Activated CD8-positive, alpha-beta memory T cell treated with anti-CD3 and anti-CD28 coated beads, Interleukin-2, amount 50 U/mL, for 48 hours (primary cell): ENCODE data around the gene RAD23A.
"Not testable (repeated sequence)": the region's sequence is repeated elsewhere in the genome, so short reads cannot be mapped to it uniquely, and the experiment has no call there.

Experiments
- DNase-seq: peaks from one replicate; pipeline ENCODE4 v3.0.0-alpha.2; 2020

Gene RAD23A

DNA sequence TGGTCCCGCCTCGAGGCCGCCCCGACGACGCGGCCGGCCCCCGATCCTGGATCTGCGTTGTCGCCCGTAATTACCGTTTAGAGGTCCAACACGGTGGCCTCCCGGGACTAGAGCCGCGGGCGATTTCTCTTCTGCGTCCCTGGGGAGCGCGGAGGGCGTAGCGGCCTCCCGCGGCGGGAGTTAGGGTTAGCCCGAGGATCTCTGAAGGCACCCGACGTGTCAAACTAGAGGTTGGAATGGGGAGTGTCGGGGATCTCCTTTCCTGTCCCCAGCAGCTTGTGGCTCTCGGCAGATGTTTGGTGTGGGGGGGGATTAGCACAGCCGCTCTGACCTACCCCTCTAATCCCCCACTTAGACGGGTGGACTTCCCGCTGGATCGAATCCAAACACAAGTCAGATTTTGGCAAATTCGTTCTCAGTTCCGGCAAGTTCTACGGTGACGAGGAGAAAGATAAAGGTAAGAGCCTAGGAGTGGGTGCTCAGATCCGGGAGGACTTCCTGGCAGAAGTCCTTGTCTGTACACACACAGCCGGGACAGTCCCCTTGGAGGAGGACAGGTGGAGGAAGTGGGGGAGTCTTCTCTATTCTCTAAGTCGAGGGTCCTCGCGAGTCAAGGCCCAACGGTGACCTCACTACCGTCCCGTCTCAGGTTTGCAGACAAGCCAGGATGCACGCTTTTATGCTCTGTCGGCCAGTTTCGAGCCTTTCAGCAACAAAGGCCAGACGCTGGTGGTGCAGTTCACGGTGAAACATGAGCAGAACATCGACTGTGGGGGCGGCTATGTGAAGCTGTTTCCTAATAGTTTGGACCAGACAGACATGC lies 6.7 kb upstream of the RAD23A start:
- peak; percentile 73 for DNase-seq

DNA sequence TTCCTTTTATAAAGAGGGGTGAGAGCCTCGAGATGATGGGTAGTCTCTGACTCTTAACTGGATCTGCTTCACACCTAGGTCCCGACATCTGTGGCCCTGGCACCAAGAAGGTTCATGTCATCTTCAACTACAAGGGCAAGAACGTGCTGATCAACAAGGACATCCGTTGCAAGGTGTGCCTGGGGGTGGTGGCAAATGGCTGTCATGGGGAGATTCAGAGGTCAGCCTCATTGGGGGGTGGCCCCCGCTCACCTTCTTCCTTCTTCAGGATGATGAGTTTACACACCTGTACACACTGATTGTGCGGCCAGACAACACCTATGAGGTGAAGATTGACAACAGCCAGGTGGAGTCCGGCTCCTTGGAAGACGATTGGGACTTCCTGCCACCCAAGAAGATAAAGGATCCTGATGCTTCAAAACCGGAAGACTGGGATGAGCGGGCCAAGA lies 5.7 kb upstream of the RAD23A start:
- DNase-seq = no peak

DNA sequence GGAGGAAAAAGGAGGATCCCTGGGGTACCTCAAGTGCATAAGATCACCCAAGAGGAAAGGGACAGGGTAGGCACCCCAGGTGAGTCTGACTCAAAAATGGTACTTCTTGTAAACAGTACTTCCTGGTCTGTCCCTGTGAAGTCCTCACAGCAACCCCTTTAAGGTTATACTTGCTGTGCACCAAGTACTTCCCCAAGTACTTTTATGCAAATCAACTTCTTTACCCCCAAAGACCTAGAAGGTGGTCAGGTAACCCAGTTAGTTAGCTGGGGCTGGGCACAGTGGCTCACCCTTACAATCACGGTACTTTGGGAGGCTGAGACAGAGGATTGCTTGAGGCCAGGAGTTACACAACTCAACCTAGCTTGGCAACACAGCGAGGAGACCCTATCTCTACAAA lies 4.8 kb upstream of the RAD23A start:
- DNase-seq = no peak

DNA sequence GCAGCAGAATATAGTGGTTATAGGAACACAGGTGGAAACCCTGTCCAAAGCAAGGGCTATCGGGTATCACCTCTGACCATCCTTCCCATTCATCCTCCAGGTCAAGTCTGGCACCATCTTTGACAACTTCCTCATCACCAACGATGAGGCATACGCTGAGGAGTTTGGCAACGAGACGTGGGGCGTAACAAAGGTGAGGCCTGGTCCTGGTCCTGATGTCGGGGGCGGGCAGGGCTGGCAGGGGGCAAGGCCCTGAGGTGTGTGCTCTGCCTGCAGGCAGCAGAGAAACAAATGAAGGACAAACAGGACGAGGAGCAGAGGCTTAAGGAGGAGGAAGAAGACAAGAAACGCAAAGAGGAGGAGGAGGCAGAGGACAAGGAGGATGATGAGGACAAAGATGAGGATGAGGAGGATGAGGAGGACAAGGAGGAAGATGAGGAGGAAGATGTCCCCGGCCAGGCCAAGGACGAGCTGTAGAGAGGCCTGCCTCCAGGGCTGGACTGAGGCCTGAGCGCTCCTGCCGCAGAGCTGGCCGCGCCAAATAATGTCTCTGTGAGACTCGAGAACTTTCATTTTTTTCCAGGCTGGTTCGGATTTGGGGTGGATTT lies 2.1 kb upstream of the RAD23A start:
- no peak for DNase-seq

DNA sequence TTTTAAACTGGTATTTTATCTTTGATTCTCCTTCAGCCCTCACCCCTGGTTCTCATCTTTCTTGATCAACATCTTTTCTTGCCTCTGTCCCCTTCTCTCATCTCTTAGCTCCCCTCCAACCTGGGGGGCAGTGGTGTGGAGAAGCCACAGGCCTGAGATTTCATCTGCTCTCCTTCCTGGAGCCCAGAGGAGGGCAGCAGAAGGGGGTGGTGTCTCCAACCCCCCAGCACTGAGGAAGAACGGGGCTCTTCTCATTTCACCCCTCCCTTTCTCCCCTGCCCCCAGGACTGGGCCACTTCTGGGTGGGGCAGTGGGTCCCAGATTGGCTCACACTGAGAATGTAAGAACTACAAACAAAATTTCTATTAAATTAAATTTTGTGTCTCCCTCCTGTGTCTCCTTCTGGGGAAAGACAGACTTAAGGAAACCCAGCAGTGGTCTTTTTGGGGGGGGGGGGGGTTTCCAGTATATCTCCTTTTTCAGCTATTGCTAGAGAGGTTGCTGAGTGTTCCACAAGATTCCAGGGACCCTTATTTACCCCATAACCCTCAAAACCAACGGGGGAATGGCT lies 1.5 kb upstream of the RAD23A start:
- no peak for DNase-seq

DNA sequence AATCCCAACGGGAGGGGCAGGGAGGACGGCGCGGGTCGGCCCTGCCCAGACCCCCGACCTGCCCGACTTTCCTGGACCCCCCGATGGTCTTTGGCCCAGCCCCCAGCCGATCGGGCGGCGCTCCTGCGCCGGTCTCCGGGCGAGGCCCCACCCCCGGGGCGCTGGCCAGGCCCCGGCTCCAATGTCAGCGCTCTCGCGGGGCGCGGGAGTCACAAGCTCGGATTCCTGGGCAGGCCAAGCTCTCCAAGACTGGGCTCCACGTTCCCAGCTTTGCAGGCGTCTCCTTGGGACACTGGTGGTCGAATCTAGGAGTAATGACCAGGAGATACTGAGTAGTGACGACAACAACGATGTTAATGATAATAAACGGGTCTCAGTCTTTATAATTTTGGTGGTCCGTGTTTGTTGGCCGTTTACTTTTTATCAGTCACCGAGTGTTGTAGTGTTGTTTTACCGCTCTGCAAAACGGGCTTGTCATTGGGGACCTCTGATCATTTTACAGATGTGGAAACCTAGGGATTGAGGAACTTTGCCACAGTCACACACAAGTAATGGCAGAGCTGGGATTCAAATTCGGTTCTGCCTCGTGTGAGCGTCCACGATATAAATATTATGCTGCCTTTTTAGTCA lies 545 bp downstream of the RAD23A start:
- peak; percentile 85 for DNase-seq

DNA sequence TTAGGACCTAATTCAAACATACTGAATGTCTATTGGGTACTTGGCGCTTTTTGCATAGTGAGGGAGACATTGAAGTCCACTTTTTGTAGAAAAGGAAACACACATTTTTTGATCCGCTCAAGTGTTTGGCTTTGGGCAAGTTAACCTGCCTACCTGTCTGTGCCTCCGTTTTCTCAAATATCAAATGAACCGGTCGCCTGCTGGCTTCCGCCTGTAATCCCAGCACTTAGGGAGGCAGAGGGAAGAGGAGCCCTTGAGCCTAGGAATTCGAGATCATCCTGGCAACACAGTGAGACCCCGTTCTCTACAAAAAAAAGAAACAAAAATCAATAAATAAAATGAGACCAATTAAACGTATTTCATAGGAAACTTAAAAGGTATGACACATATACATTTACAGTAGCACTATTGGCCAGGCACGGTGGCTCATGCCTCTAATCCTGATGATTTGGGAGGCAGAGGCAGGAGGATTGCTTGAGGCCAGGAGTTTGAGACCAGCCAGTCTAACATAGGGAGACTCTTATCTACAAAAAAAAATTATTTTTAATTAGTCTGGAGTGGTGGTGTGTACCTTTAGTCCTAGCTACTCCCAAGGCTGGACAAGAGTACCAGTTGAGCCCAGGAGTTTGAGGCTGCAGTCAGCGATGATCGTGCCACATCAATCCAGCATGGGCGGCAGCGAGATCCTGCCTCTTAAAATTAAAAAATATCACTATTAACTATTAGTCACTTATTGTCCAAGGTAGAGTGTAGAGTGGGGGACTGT lies 1.3 kb downstream of the RAD23A start:
- no peak for DNase-seq

DNA sequence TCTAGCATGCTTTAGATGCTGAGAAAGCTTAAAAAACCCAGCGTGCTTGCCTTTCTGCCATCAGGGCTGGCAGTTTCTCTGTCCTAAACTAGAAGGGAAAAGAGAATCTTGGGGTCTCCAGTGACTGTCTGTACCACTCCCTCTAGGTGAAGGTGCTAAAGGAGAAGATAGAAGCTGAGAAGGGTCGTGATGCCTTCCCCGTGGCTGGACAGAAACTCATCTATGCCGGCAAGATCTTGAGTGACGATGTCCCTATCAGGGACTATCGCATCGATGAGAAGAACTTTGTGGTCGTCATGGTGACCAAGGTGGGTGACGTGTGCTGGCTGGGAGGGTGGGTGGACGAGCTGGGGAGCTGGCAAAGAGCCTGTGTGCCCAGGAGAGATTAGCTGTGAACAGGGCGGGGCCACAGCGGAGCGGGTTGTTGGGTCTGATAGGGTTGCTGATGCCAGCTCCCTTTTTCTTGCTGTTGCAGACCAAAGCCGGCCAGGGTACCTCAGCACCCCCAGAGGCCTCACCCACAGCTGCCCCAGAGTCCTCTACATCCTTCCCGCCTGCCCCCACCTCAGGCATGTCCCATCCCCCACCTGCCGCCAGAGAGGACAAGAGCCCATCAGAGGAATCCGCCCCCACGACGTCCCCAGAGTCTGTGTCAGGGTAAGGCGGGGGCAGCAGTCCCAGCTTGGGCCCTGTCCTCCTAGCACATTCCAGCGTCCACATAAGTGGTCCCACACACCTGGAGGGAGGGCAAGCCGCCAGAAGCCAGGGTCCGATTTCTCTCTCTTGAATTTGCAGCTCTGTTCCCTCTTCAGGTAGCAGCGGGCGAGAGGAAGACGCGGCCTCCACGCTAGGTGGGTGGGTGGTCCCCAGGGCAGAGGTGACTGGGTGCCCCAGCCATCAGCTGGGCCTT lies 2.3 kb downstream of the RAD23A start:
- DNase-seq = no peak

DNA sequence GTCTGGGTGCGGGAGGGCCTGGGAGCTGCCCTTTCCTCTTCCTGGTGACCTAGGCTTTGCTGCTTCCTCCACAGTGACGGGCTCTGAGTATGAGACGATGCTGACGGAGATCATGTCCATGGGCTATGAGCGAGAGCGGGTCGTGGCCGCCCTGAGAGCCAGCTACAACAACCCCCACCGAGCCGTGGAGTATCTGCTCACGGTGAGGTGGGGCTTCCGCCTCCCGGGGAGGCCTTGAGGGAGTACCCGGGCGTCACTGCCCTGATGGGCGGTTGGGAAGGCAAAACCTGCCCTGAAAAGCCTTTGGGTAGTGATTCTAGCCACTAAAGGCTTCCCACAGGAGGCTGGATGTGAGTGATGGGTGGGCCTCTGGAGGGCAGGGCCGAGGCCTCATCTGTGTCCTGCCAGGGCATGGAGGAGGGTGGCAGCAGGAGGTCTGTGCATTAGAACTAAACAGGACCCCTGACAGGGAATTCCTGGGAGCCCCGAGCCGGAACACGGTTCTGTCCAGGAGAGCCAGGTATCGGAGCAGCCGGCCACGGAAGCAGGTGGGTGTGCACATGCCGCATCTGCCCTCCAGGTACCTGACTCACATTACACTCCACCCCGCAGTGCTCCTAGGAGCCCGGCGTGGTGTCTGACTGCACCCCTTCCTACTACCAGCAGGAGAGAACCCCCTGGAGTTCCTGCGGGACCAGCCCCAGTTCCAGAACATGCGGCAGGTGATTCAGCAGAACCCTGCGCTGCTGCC lies 3.1 kb downstream of the RAD23A start:
- no peak for DNase-seq

DNA sequence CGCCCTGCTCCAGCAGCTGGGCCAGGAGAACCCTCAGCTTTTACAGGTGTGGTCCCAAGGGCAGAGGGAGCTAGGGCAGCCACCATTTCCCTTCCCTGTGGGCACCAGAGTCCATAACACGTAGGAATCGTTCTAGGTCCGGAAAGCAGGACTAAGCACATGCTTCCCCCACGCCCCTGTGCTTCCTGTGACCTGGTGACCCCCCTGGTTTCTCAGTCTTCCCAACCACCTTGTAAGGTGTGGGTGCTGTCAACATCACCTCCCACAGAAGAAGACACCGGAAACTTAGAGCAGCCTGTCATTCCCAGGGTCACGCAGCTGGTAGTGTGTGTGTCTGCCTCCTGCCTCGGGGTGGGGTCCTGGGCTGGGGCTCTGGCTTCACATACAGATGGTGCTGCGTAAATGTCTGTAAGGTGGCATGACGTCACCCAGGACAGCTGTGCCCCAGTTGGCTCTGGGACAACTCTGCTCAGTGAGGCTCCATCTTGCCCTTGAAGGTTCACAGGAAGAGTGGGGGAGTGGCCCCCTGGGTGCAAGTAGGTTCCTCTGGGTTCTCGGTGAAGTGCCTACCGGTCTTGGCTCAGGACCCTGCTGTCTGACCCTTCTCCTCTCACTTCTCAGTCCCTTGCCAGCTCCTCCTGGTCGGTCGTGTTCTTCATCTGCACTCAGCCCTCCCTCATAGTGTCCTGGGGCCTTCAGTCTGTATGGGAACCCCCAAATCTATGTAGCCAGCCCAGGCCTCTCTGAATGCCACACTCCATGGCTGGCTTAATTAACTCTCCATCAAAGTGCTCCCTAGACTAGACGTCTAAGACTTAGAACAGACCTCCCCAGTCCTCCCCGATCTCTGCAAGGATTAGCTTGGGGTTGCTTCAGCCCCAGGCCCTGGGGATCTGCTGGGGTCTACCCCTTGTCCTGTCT lies 4.0 kb downstream of the RAD23A start:
- no peak for DNase-seq

DNA sequence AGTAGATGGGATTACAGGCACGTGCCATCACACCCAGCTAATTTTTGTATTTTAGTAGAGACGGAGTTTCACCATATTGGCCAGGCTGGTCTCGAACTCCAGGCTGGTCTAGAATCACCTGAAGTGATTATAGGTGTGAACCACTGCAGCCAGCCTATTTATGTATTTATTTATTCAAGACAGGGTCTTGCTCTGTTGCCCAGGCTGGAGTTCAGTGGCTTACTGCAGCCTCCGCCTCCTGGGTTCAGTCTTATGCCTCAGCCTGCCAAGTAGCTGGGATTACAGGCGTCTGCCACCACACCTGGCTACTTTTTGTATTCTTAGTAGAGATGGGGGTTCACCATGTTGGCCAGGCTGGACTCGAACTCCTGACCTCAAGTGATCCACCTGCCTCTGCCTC lies 6.4 kb downstream of the RAD23A start:
- DNase-seq = not testable (repeated sequence)

DNA sequence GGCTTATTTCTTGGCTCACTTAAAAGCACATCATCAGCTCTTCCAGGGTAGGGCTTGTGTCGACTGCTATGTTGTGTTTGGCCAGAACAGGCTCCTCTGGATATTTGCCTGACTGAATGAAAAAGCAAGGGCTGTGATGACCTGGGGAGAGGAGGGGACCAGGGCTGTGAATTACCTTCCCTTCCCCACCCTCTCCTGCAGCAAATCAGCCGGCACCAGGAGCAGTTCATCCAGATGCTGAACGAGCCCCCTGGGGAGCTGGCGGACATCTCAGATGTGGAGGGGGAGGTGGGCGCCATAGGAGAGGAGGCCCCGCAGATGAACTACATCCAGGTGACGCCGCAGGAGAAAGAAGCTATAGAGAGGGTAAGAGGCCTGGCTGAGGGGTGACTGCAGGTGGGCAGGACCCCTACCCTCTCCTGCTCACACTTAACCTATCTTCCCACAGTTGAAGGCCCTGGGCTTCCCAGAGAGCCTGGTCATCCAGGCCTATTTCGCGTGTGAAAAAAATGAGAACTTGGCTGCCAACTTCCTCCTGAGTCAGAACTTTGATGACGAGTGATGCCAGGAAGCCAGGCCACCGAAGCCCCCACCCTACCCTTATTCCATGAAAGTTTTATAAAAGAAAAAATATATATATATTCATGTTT lies 7.0 kb downstream of the RAD23A start:
- peak; percentile 48 for DNase-seq

DNA sequence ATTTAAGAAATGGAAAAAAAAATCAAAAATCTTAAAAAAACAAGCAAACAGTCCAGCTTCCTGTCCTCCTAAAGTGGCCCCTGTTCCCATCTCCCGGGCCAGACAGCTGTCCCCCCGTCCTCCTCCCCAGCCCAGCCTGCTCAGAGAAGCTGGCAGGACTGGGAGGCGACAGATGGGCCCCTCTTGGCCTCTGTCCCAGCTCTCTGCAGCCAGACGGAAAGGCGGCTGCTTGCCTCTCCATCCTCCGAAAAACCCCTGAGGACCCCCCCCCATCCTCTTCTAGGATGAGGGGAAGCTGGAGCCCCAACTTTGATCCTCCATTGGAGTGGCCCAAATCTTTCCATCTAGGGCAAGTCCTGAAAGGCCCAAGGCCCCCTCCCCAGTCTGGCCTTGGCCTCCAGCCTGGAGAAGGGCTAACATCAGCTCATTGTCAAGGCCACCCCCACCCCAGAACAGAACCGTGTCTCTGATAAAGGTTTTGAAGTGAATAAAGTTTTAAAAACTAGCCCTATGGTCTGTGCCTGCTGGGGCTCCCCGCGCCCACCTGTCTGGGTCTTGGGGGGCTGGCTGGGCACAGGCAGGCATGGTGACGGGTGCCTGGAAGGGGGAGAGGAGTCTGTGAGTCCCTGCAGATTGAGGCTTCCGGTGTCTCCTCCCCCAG lies 7.6 kb downstream of the RAD23A start:
- peak; percentile 56 for DNase-seq

DNA sequence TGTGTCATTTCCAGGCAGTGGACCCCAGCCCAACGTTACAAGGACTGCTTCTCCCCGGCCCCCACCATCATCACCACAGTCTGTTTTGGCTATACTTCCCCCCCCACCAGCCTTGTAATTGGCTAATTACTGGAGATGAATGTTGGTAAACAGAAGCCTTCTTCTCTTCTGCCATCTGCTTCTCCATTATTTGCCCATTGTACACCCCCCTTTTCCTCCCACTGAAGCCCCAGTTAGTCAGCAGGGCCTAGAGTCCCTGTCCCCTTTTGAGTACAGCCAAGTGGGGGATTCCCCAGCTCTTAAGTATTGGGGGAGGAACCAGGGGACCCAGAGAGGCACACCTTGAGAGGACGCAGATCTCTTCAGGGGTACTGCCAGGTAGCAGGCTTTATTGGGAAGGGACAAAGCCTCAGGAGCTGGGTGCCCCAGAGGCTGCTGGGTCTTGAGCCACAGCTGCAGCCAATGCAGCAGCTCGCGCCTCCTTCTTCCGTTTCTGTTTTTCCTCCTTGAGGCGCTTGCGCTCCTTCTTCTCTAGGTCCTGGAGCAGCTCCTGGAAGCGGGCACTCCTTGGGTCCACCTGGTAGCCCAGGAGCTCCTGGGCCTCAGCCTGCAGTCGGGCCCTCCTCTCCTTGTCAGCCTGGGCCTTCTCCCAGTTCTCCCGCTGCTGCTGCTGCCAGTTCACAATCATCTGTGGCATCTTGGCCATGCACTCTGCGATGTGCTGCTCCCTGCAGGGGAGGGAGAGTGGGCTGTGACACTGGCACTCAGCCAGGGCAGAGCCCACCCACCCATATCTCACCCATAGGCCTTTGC lies 8.3 kb downstream of the RAD23A start:
- DNase-seq = no peak

DNA sequence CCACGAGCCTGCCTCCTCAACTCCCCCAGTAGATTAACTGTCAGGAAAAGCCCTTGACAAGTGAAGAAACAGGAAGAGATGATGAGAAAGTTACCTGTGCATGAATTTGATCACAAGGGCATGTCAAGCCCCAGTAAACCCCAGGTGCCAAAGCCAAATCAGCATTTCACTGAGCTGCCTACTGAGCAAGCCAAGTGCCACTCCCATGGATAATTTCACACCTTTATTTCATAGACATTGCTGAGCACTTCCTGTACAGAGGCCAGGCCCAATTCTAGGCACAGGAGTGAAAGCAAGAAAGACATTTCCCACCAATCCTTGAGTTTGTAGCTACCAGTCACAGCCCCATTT lies 8.9 kb downstream of the RAD23A start:
- no peak for DNase-seq

DNA sequence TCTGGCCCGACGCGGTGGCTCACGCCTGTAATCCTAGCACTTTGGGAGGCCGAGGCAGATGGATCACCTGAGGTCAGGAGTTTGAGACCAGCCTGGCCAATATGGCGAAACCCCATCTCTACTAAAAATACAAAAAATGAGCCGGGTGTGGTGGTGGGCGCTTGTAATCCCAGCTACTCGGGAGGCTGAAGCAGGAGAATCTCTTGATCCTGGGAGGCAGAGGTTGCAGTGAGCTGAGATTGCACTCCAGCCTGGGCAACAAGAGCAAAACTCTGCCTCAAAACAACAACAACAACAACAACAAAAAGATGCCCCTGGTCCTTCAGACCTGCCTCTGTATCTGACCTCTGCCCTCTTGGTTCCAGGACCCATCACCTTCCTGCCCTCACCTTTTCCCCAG lies 9.9 kb downstream of the RAD23A start:
- not testable (repeated sequence) for DNase-seq

DNA sequence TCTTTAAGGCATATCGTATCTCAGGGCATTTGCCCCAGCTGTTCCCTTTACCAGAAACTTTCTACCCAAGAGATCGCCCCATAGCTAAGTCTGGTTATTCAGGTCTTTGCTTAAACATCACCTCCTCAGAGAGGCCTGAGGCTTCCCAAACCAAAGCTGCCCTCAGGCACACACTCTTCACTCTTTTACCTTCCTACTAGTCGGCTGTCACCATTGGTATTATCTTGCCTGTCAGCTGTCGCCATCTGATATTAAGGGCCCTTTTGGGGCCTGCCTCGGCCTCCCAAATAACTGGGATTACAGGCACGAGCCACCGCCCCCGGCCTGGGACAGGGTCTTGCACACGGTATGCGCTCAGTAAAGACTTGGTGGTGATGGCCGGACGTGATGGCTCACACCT lies 10.3 kb downstream of the RAD23A start:
- no peak for DNase-seq
